HCT116 (cell line): Measurements from ENCODE around the gene ADGRB2. TPM values are rescaled to one million over a fixed set of nuclear protein-coding genes. Genes with fewer than 3 reads are reported as not detected.

Experiments used
- ATAC-seq: fragments of 200-7000 bp; cut with Tn5 transposase; 2 replicates; pipeline ENCODE4 v1.9.1; 2020; ENCODE audit warnings: mild to moderate bottlenecking, moderate library complexity
- BruUV-seq: library from RNA; stranded (reverse); fragments of 400-500 nt; replicated peaks from 2 replicates; lab custom pipeline; 2021; lab: Mats Ljungman, UMichigan
- CTCF ChIA-PET: fragments of 300-600 bp; sonication (Branson Sonifier 250); formaldehyde crosslinking; loops from one replicate; lab custom pipeline; 2021; ENCODE audit warnings: antibody characterized with exemption; lab: Charles Lee
- POLR2A ChIA-PET: fragments of 300-600, 350-600 bp; sonication (Branson Sonifier 250); formaldehyde crosslinking; loops from one replicate; lab custom pipeline; 2021; ENCODE audit warnings: antibody characterized with exemption; lab: Charles Lee
- RAD21 ChIA-PET, 2 experiments: fragments of 300-600 bp; sonication (Branson Sonifier 250); formaldehyde crosslinking; loops; one replicate each; lab custom pipeline; 2023; ENCODE audit warnings: low total read pairs in 2 of 2; ENCODE audit not compliant: uncharacterized antibody in 2 of 2, unreplicated experiment in 2 of 2, low non-redundant PET in 1 of 2; lab: Charles Lee
- DNase-seq: peaks from one replicate; pipeline ENCODE4 v3.0.0-alpha.2; 2010; ENCODE audit warnings: low read depth, low spot score
- H2AFZ ChIP-seq: fragments of 200-600 bp; shearing (Covaris generic), sonication (generic); 2 replicates; pipeline ENCODE4 v1.6.1; 2017; ENCODE audit warnings: low read depth, mixed run types, mixed read lengths, antibody characterized with exemption, low read length; ENCODE audit not compliant: poor library complexity, severe bottlenecking
- H3K27ac ChIP-seq: 2 replicates; pipeline ENCODE4 v1.5.1; 2012; ENCODE audit warnings: low read depth, low read length
- H3K27me3 ChIP-seq: fragments of 200-600 bp; sonication (generic); 2 replicates; pipeline ENCODE4 v1.6.1; 2016; ENCODE audit warnings: mixed run types, low read length, mixed read lengths; ENCODE audit not compliant: insufficient read depth
- H3K36me3 ChIP-seq, 2 experiments: fragments of 200-500 bp in 1 of 2; fragments of 200-600 bp in 1 of 2; sonication (Bioruptor generic) in 1 of 2; sonication (generic) in 1 of 2; 2 replicates each; pipeline versions ENCODE4 v1.5.1 to v1.6.1; 2014 to 2016; ENCODE audit warnings: low read length in 2 of 2, inconsistent platforms in 1 of 2, mixed read lengths in 1 of 2, mixed run types in 1 of 2; ENCODE audit not compliant: insufficient read depth in 2 of 2, control insufficient read depth in 1 of 2
- H3K4me1 ChIP-seq, 2 experiments: fragments of 200-600 bp in 1 of 2; sonication (generic) in 1 of 2; 2 replicates each; pipeline versions ENCODE4 v1.5.1 to v1.6.1; 2012 to 2017; ENCODE audit warnings: low read length in 2 of 2, inconsistent platforms in 1 of 2, mild to moderate bottlenecking in 1 of 2, mixed read lengths in 1 of 2, mixed run types in 1 of 2, moderate library complexity in 1 of 2; ENCODE audit not compliant: insufficient read depth in 2 of 2, control insufficient read depth in 1 of 2
- H3K4me2 ChIP-seq: fragments of 200-600 bp; sonication (generic); 2 replicates; pipeline ENCODE4 v1.6.1; 2017; ENCODE audit warnings: mixed run types, low read length, mixed read lengths
- H3K4me3 ChIP-seq, 2 experiments: fragments of 200-600 bp in 1 of 2; sonication (generic) in 1 of 2; replicated peaks in 1 of 2; 2 replicates each; pipeline ENCODE4 v1.5.1; 2011 to 2016; ENCODE audit warnings: low read length in 2 of 2, control low read depth in 1 of 2, low read depth in 1 of 2, mild to moderate bottlenecking in 1 of 2, mixed read lengths in 1 of 2, mixed run types in 1 of 2
- H3K79me2 ChIP-seq: fragments of 200-600 bp; sonication (generic); 2 replicates; pipeline ENCODE4 v1.6.1; 2017; ENCODE audit warnings: mild to moderate bottlenecking, mixed run types, low read length, moderate library complexity, mixed read lengths; ENCODE audit not compliant: insufficient read depth
- H3K9ac ChIP-seq: fragments of 200-600 bp; sonication (generic); 2 replicates; pipeline ENCODE4 v1.6.1; 2016; ENCODE audit warnings: low read length, mixed read lengths
- H3K9me2 ChIP-seq: fragments of 200-600 bp; sonication (generic), shearing (Covaris generic); 2 replicates; pipeline ENCODE4 v1.6.1; 2017; ENCODE audit warnings: mixed run types, mild to moderate bottlenecking, moderate library complexity; ENCODE audit not compliant: insufficient read depth
- H3K9me3 ChIP-seq, 2 experiments: fragments of 200-500 bp in 1 of 2; fragments of 200-600 bp in 1 of 2; sonication (Bioruptor generic) in 1 of 2; sonication (generic) in 1 of 2; 2 replicates each; pipeline ENCODE4 v1.6.1; 2014 to 2017; ENCODE audit warnings: low read length in 2 of 2, mixed read lengths in 2 of 2, inconsistent platforms in 1 of 2, low read depth in 1 of 2, mild to moderate bottlenecking in 1 of 2, mixed run types in 1 of 2, moderate library complexity in 1 of 2; ENCODE audit not compliant: control insufficient read depth in 1 of 2, insufficient read depth in 1 of 2
- H4K20me1 ChIP-seq: fragments of 200-600 bp; sonication (generic), shearing (Covaris generic); 2 replicates; pipeline ENCODE4 v1.6.1; 2017; ENCODE audit warnings: mixed run types, mild to moderate bottlenecking, moderate library complexity; ENCODE audit not compliant: insufficient read depth
- EGR1 ChIP-seq: IDR thresholded peaks from 2 replicates; pipeline ENCODE4 v1.6.1; 2012; ENCODE audit warnings: low read depth
- EZH2phosphoT487 ChIP-seq: fragments of 200-600 bp; IDR thresholded peaks from 2 replicates; pipeline ENCODE4 v1.6.1; 2018; ENCODE audit warnings: antibody characterized with exemption, borderline replicate concordance
- FOSL1 ChIP-seq: IDR thresholded peaks from 2 replicates; pipeline ENCODE4 v1.6.1; 2012; ENCODE audit warnings: low read depth
- JUND ChIP-seq: IDR thresholded peaks from 2 replicates; pipeline ENCODE4 v1.6.1; 2012
- POLR2AphosphoS5 ChIP-seq: IDR thresholded peaks from 2 replicates; pipeline ENCODE4 v1.6.1; 2011; ENCODE audit warnings: mild to moderate bottlenecking, low read depth, low read length, moderate library complexity
- TCF7L2 ChIP-seq: IDR thresholded peaks from 2 replicates; pipeline ENCODE4 v1.7.0; 2011; ENCODE audit warnings: borderline replicate concordance, inconsistent platforms; ENCODE audit not compliant: insufficient read depth, insufficient read length; ENCODE audit errors: extremely low read depth
- ZFX ChIP-seq: fragments of 450-650 bp; IDR thresholded peaks from 2 replicates; pipeline ENCODE4 v1.6.1; 2017
- intact Hi-C: fragments of 100-400 bp; cut with micrococcal nuclease; formaldehyde crosslinking; loops from 2 replicates; pipeline ENCODE4 v1.10.0; 2022
- total RNA-seq: library from RNA; stranded (reverse); gene quantifications from one replicate; pipeline ENCODE4 v1.2.1, GENCODE V29; 2021; ENCODE audit not compliant: unreplicated experiment
- TF ChIP-seq, protein P1 (sequence below): IDR thresholded peaks from 2 replicates; pipeline ENCODE4 v1.6.1; 2012

ADGRB2 gene
- total RNA-seq, 1 experiment from 2014 or later = 10.1 TPM

GRCh38 chr1:31702836-31703404, 61.2 kb downstream of the ADGRB2 start:
- no TSS peak for BruUV-seq
- no peaks in the 10 kb centered on the region for H3K9me3 ChIP-seq
- H3K9me2 ChIP-seq = no peaks in the 10 kb centered on the region
- H3K27me3 ChIP-seq = no peaks in the 10 kb centered on the region
- DNase-seq (no peak), ATAC-seq (no peak)
- H4K20me1 ChIP-seq = no peaks in the 10 kb centered on the region
- TF ChIP-seq EGR1 (no peak), JUND (no peak), POLR2AphosphoS5 (no peak), EZH2phosphoT487 (no peak), FOSL1 (no peak), ZFX (no peak), TCF7L2 (no peak)
- no peak overlapping the region for H3K4me2 ChIP-seq
- ChIA-PET CTCF (no interaction called here), RAD21 (no interaction called here), POLR2A (no interaction called here)
- no peak overlapping the region for H3K9ac ChIP-seq
- peaks cover 23 to 49% of the 10 kb centered on the region in 2 experiments for H3K4me1 ChIP-seq
- H3K36me3 ChIP-seq = no peaks in the 10 kb centered on the region
- no peak overlapping the region for H3K4me3 ChIP-seq
- H3K79me2 ChIP-seq = no peaks in the 10 kb centered on the region
- no peak overlapping the region for H3K27ac ChIP-seq
- no peak overlapping the region for H2AFZ ChIP-seq
- intact Hi-C loops = no loop called here

DNA sequence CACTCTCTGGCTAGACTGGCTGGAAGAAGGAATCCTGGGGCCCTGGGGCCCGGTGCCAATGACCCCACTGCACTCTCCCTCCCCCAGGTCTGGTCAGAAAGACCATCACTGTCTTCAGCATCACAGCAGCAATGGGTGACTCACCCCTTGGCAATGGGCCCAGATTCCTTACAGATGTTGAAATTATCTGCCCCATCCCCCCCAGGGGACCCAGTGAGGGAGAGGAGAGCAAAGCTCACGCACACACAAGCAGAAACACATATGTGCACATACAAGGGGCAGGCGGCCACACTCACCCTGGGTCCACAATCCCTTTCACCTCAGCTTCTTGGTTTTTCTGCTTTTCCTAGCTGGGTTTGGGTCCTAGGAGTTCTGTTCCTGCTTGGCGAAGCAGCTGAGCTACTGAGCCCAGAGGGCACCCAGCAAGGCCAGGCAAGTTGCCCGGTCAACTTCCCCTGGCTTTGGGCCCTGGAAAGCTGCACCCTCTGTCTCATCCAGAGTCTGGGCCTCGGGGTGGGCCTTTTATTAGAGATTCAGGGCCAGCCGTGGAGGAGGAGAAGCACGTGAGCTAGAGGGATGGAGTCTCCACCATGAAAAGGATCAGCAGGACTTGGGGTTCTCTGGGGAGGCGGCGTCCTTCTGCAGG, 62.9 kb downstream of the ADGRB2 start:
- peaks cover 19 to 42% of the 10 kb centered on the region in 2 experiments for H3K4me1 ChIP-seq
- RAD21 ChIA-PET = no interaction called here
- no peaks in the 10 kb centered on the region for H4K20me1 ChIP-seq
- H3K9ac ChIP-seq = 0 out of 2 replicates have a peak overlapping the region, but pooled peaks have one; percentile 10
- TF ChIP-seq, protein P1, sequence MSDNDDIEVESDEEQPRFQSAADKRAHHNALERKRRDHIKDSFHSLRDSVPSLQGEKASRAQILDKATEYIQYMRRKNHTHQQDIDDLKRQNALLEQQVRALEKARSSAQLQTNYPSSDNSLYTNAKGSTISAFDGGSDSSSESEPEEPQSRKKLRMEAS = no peak
- peak; percentile 49; the same call in 1 of the 2 replicates for TF ChIP-seq POLR2AphosphoS5
- peak; percentile 41 for TF ChIP-seq TCF7L2
- H3K79me2 ChIP-seq = no peaks in the 10 kb centered on the region
- BruUV-seq = no TSS peak
- no peaks in the 10 kb centered on the region for H3K27me3 ChIP-seq
- no peak for DNase-seq
- no peaks in the 10 kb centered on the region for H3K9me3 ChIP-seq
- CTCF ChIA-PET = interaction anchor here (0.8 to 1.8 kb wide), 4 partner anchors 12 to 87 kb away, joined by 3 to 5 read pairs (median 4); no protein-coding TSS in a partner anchor
- no peaks in the 10 kb centered on the region for H3K36me3 ChIP-seq
- peak; percentile 51 for ATAC-seq
- peak overlapping the region in 1 of 2 experiments; percentile 5; a peak in 1 of 4 replicates for H3K4me3 ChIP-seq
- H2AFZ ChIP-seq = no peak overlapping the region
- POLR2A ChIA-PET = no interaction called here
- H3K9me2 ChIP-seq = no peaks in the 10 kb centered on the region
- peak overlapping the region; percentile 67 for H3K4me2 ChIP-seq
- peak overlapping the region; percentile 43; the same call in 1 of the 2 replicates for H3K27ac ChIP-seq
- intact Hi-C loops = no loop called here
